HepG2 (cell line): ENCODE data around the gene CELF2. TPM values are rescaled to one million over a fixed set of nuclear protein-coding genes. Genes with fewer than 3 reads are reported as not detected.

Experiments
- ATAC-seq: fragments of 200-7000 bp; cut with Tn5 transposase; 3 replicates; pipeline ENCODE4 v1.9.1; 2020; ENCODE audit warnings: mild to moderate bottlenecking, moderate library complexity
- BruUV-seq: library from RNA; stranded (reverse); fragments of 400-500 nt; replicated peaks from 2 replicates; lab custom pipeline; 2021; lab: Mats Ljungman, UMichigan
- CTCF ChIA-PET: fragments of 300-600 bp; formaldehyde crosslinking; extraction: SDS; loops from one replicate; lab custom pipeline; 2021; ENCODE audit warnings: low total read pairs, inconsistent platforms, low intra/inter-chr PET ratio; lab: Yijun Ruan, JAX
- POLR2A ChIA-PET: fragments of 350-600 bp; sonication (Branson Sonifier 250); formaldehyde crosslinking; loops from one replicate; lab custom pipeline; 2020; ENCODE audit warnings: antibody characterized with exemption, inconsistent platforms; lab: Yijun Ruan, JAX
- DNase-seq: peaks from one replicate; pipeline ENCODE4 v3.0.0-alpha.2; 2015; ENCODE audit warnings: low spot score
- FAIRE-seq: peaks from 3 replicates; lab custom pipeline; 2011; peaks lifted over from hg19 to GRCh38; lab: Jason Lieb, UNC
- H2AFZ ChIP-seq: one replicate; pipeline ENCODE4 v1.6.1; 2011; ENCODE audit warnings: low read length, inconsistent platforms
- H3K27ac ChIP-seq: fragments of 300-600 bp; 3 replicates; pipeline ENCODE4 v1.8.0; 2011; ENCODE audit warnings: mixed run types, mild to moderate bottlenecking, mixed read lengths, low read length, inconsistent platforms; ENCODE audit not compliant: insufficient read depth; ENCODE audit errors: extremely low read length
- H3K27me3 ChIP-seq, 2 experiments: fragments of 200-600 bp in 1 of 2; 2 replicates in 1 of 2; 3 replicates in 1 of 2; pipeline versions ENCODE4 v1.6.0 to v1.8.0; 2011; ENCODE audit warnings: low read length in 2 of 2, mild to moderate bottlenecking in 2 of 2, moderate library complexity in 2 of 2, inconsistent platforms in 1 of 2; ENCODE audit not compliant: insufficient read depth in 2 of 2, control insufficient read depth in 1 of 2
- H3K36me3 ChIP-seq, 2 experiments: fragments of 200-600 bp in 1 of 2; replicated peaks in 1 of 2; 2 replicates in 1 of 2; 3 replicates in 1 of 2; pipeline versions ENCODE4 v1.5.1 to v1.8.0; 2011; ENCODE audit warnings: low read length in 2 of 2, inconsistent platforms in 1 of 2; ENCODE audit not compliant: insufficient read depth in 2 of 2, control insufficient read depth in 1 of 2
- H3K4me1 ChIP-seq: 2 replicates; pipeline ENCODE4 v1.5.1; 2012; ENCODE audit warnings: low read length, inconsistent platforms; ENCODE audit not compliant: insufficient read depth
- H3K4me2 ChIP-seq: 2 replicates; pipeline ENCODE4 v1.6.0; 2011; ENCODE audit warnings: low read depth, low read length, inconsistent platforms
- H3K4me3 ChIP-seq, 3 experiments: fragments of 200-600 bp in 1 of 3; sonication (generic), shearing (Covaris generic) in 1 of 3; replicated peaks in 1 of 3; 2 replicates each; pipeline ENCODE4 v1.5.1; 2011 to 2016; ENCODE audit warnings: low read length in 3 of 3, inconsistent platforms in 2 of 3, low read depth in 2 of 3, mild to moderate bottlenecking in 2 of 3, control low read depth in 1 of 3, mixed read lengths in 1 of 3; ENCODE audit not compliant: insufficient read depth in 1 of 3
- H3K79me2 ChIP-seq: one replicate; pipeline ENCODE4 v1.6.1; 2011; ENCODE audit warnings: low read length, inconsistent platforms; ENCODE audit not compliant: insufficient read depth
- H3K9ac ChIP-seq: 2 replicates; pipeline ENCODE4 v1.6.0; 2011; ENCODE audit warnings: mild to moderate bottlenecking, low read depth, low read length, inconsistent platforms; ENCODE audit not compliant: insufficient read depth
- H3K9me3 ChIP-seq: 2 replicates; pipeline ENCODE4 v1.5.1; 2012; ENCODE audit warnings: mild to moderate bottlenecking, low read length
- H4K20me1 ChIP-seq: 2 replicates; pipeline ENCODE4 v1.6.0; 2011; ENCODE audit warnings: inconsistent platforms, mild to moderate bottlenecking, low read length, moderate library complexity; ENCODE audit not compliant: insufficient read depth
- AKNA ChIP-seq: sonication (generic); formaldehyde crosslinking; IDR thresholded peaks from 2 replicates; pipeline ENCODE4 v1.4.0; 2020; ENCODE audit warnings: missing genetic modification reagents, borderline replicate concordance
- CHD4 ChIP-seq: fragments of 200-600 bp; sonication (generic); IDR thresholded peaks from 2 replicates; pipeline ENCODE4 v1.7.0; 2017; ENCODE audit warnings: mild to moderate bottlenecking, low read length, borderline replicate concordance
- HMGA1 ChIP-seq: sonication (generic); formaldehyde crosslinking; conservative IDR thresholded peaks from 2 replicates; pipeline ENCODE4 v1.4.0; 2020; ENCODE audit warnings: missing genetic modification reagents
- HOXA5 ChIP-seq: sonication (generic); formaldehyde crosslinking; IDR thresholded peaks from 2 replicates; pipeline ENCODE4 v1.4.0; 2020; ENCODE audit warnings: missing genetic modification reagents
- MED13 ChIP-seq: sonication (generic); formaldehyde crosslinking; IDR thresholded peaks from 2 replicates; pipeline ENCODE4 v1.5.0; 2020; ENCODE audit warnings: missing genetic modification reagents
- SMYD3 ChIP-seq: sonication (generic); formaldehyde crosslinking; IDR thresholded peaks from 2 replicates; pipeline ENCODE4 v1.8.1; 2023; ENCODE audit warnings: mild to moderate bottlenecking, missing genetic modification reagents
- ZFY ChIP-seq: sonication (generic); formaldehyde crosslinking; IDR thresholded peaks from 2 replicates; pipeline ENCODE4 v1.4.0; 2020; ENCODE audit warnings: missing genetic modification reagents
- ZNF274 ChIP-seq: sonication (generic); formaldehyde crosslinking; IDR thresholded peaks from 2 replicates; pipeline ENCODE4 v1.5.1; 2020; ENCODE audit warnings: mild to moderate bottlenecking, missing genetic modification reagents
- ZNF773 ChIP-seq: sonication (generic); formaldehyde crosslinking; IDR thresholded peaks from 2 replicates; pipeline ENCODE4 v1.4.0; 2020; ENCODE audit warnings: missing genetic modification reagents, borderline replicate concordance
- ZNF782 ChIP-seq: sonication (generic); formaldehyde crosslinking; IDR thresholded peaks from 2 replicates; pipeline ENCODE4 v1.4.0; 2020; ENCODE audit warnings: missing genetic modification reagents, mild to moderate bottlenecking, borderline replicate concordance
- WGBS: methylation state at CpG from one replicate; pipeline ENCODE4 v1.1.6; 2017; ENCODE audit warnings: low lambda C conversion rate; 5-methylcytosine and 5-hydroxymethylcytosine counted together
- in situ Hi-C: cut with HindIII; loops from 2 replicates; pipeline ENCODE4 v1.10.0; 2017; ENCODE audit warnings: low pct_unique_long_range_greater_than_20kb; ENCODE audit not compliant: extremely low pct_ligation_motif_present
- intact Hi-C: fragments of 100-400 bp; cut with micrococcal nuclease; formaldehyde crosslinking; loops from one replicate; pipeline ENCODE4 v1.10.0; 2022; ENCODE audit not compliant: unreplicated experiment
- polyA plus RNA-seq, 8 experiments: library from polyadenylated mRNA; depleted of rRNA in 3 of 8; stranded (reverse) in 7 of 8; unstranded in 1 of 8; fragments of >200 nt; fragmentation: Illumina TruSeq in 4 of 8; extraction: Trizol in 4 of 8; gene quantifications; 2 replicates each; pipeline versions ENCODE4 v1.2.1 to v1.2.3, GENCODE V29; 2011 to 2016; ENCODE audit warnings: low read depth in 4 of 8, missing spikeins in 1 of 8, mixed read lengths in 1 of 8; ENCODE audit not compliant: insufficient read depth in 1 of 8
- total RNA-seq, 5 experiments: library from RNA; depleted of rRNA; stranded (reverse); fragments of >200 nt; fragmentation: Illumina TruSeq; extraction: Trizol; gene quantifications; 2 replicates each; pipeline ENCODE4 v1.2.3, GENCODE V29; 2016; ENCODE audit warnings: low read depth in 1 of 5
- TF ChIP-seq, protein P1 (sequence below): sonication (generic); formaldehyde crosslinking; IDR thresholded peaks from 2 replicates; pipeline ENCODE4 v1.5.0; 2020; ENCODE audit warnings: mild to moderate bottlenecking, missing genetic modification reagents, borderline replicate concordance

The CELF2 gene
- total and polyA plus RNA-seq, 2 of the 13 experiments (the other 11 are each of a cell fraction or from before 2014, with no cell fraction given) = not detected

GRCh38 chr10:11334436-11334835 lies 316.8 kb downstream of the CELF2 start:
- 2% methylated on average over 8 of the region's 8 CpGs for WGBS
- in situ Hi-C loops = no loop called here
- H3K4me1 ChIP-seq = no peaks in the 10 kb centered on the region
- intact Hi-C loops = no loop called here
- H3K4me3 ChIP-seq = no peak overlapping the region
- CTCF ChIA-PET = no interaction called here
- POLR2A ChIA-PET = no interaction called here
- H3K36me3 ChIP-seq = no peaks in the 10 kb centered on the region
- no peak overlapping the region for H3K4me2 ChIP-seq
- no peak overlapping the region for H2AFZ ChIP-seq
- FAIRE-seq (no peak), ATAC-seq (no peak), DNase-seq (no peak)
- no TSS peak for BruUV-seq
- H3K27ac ChIP-seq = no peak overlapping the region
- no peaks in the 10 kb centered on the region for H4K20me1 ChIP-seq
- no peak overlapping the region for H3K9ac ChIP-seq
- H3K9me3 ChIP-seq = no peaks in the 10 kb centered on the region
- no peaks in the 10 kb centered on the region for H3K79me2 ChIP-seq
- TF ChIP-seq HOXA5 = no peak
- TF ChIP-seq ZNF773 (CRISPR knock-in tag) = no peak
- no peak for TF ChIP-seq CHD4
- no peak for TF ChIP-seq ZNF782 (CRISPR knock-in tag)
- no peak for TF ChIP-seq SMYD3 (CRISPR knock-in tag)
- no peak for TF ChIP-seq ZNF274 (CRISPR knock-in tag)
- TF ChIP-seq HMGA1 (CRISPR knock-in tag) = no peak
- TF ChIP-seq AKNA (CRISPR knock-in tag) = no peak
- TF ChIP-seq ZFY (CRISPR knock-in tag) = no peak
- TF ChIP-seq, protein P1, sequence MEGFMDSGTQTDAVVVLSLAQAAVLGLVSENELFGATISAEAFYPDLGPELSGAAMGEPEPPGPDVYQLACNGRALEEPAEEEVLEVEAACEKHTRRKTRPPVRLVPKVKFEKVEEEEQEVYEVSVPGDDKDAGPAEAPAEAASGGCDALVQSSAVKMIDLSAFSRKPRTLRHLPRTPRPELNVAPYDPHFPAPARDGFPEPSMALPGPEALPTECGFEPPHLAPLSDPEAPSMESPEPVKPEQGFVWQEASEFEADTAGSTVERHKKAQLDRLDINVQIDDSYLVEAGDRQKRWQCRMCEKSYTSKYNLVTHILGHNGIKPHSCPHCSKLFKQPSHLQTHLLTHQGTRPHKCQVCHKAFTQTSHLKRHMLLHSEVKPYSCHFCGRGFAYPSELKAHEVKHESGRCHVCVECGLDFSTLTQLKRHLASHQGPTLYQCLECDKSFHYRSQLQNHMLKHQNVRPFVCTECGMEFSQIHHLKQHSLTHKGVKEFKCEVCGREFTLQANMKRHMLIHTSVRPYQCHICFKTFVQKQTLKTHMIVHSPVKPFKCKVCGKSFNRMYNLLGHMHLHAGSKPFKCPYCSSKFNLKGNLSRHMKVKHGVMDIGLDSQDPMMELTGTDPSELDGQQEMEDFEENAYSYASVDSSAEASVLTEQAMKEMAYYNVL (CRISPR knock-in tag) = no peak
- no peak for TF ChIP-seq MED13 (CRISPR knock-in tag)
- peaks cover 5 to 55% of the 10 kb centered on the region in 2 experiments; a peak in 4 of 5 replicates for H3K27me3 ChIP-seq
